HG03135 (cell line): ENCODE data around the gene ACO2.
A peak's percentile ranks its signal among the peaks of the same experiment; 100 is the strongest.
"Not testable (repeated sequence)": the region's sequence is repeated elsewhere in the genome, so short reads cannot be mapped to it uniquely, and the experiment has no call there.

Experiments used
- ATAC-seq: cut with Tn5 transposase; IDR thresholded peaks from one replicate; pipeline ENCODE4 v1.9.1; 2021; ENCODE audit warnings: mild to moderate bottlenecking, moderate library complexity; ENCODE audit not compliant: unreplicated experiment

The ACO2 gene

DNA sequence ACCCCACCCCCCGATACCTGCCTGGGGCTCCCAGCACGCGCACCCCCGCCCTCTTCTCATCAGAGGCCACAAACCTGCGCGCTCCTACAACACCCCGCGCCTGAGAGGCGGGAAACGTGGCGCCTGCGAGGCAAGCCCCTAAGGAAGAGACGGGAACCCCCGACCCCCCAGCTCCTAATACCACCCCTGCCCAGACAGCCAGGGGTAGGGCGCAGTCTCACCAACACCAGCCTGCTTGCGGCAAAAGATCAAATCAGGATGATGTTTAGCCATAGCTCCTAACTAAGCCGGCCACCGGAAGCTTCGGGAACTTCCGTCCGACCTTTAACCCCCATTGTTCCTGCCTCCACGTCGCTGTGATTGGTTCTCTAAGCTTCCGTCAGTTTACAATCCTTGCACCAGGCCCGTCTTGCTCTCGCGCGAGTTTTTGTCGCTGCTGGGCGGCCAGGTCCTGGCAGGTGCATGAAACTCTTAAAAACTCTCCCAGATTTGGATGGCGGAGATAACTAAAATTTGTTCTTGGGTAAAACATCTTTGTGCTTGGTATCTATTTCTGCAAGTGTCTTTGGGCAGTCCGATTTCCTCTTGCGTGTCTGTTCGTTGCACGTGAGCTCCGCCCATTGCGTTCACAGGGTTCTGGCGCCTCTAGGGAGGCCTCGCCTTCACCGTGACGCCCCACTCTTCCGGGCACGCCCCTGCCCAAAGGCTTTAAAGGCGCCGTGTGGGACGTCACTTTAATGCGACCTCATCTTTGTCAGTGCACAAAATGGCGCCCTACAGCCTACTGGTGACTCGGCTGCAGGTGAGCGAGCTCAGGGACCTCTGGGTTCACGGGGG, at the start of gene ACO2, which contains the start of gene PHF5A:
ACO2 (plus strand) TSS at position 737 of the 837 bp plus-strand sequence; CDS start at position 767, 30 bp downstream.
PHF5A (minus strand) TSS at position 312 of the 837 bp plus-strand sequence; CDS start at position 273, 39 bp downstream.
- peak; percentile 84 for ATAC-seq

DNA sequence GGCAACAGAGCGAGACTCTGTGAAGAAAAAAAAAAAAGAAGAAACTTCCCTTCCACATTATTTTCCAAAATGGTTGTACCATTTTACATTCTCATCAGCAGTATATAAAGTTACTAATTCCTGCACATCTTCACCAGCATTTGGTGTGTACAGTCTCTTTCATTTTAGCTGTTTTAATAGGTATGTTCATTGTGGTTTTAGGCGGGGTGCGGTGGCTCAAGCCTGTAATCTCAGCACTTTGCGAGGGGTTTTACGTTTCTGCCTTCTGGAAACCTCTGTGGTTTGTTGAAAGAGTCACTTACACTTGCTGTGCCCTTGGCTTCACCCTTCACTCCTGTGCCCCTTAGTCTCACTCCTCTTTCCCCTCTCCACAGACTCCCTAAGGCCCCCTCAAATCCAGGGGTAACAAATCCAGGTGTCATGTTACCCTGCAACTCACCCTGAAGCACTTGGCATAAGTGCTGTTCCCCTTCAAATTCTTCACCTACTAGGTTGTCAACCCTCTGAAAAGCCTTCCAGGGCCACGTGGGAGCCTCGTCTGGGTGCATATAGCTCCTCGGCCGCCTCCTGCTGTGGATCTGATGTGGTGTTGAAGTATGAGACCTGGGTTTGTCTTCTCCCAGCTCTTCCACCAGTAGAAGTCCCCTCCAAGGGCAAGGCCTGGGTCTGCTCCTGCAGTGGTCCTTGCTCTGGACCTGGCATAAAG, 43.1 kb upstream of the ACO2 start:
- no peak for ATAC-seq

DNA sequence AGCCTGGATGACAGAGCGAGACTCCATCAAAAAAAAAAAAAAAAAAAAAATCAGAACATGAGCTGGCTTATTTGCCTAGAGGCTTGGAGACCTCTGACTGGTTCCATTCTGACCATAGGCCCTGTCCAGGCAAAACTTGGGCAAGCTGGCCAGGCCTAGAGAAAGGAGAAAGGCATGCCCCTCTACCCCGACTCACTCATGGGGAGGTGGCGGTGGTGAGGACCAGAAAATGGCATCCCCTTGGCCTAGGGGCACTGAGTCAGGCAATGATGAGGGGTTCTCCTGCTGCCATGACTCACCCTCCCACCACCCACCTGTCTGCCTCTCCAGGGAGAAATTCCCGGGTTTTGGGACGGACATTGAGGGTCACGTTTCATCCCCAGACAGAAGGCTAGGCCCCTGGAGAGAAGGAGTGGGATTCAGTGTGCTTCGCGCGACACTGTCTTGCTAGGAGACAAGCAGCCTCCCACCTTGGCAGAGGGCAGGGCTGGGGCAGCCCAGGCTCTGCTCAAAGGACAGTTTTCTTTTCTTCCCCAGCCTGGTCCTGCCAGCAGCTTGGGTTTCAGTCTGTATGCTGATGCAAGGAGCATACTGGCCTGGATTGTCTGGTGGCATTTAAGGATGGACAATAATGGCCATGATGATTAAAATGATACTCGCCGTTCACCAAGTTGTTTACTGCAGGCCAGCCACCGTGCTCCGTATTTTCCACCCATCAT, 39.5 kb upstream of the ACO2 start:
- ATAC-seq, result no peak

DNA sequence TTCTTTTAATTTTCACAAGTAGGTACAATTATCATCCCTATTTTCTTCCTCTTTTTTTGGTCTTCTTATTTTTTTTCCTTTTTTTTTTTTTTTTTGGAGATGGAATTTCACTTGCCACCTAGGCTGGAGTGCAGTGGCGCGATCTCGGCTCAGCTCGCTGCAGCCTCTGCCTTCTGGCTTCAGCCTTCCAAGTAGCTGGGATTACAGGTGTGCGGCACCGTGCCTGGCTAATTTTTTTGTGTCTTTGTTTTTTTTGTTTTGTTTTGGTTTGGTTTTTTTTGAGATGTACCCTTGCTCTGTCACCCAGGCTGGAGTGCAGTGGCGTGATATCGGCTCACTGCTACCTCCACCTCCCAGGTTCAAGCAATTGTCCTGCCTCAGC, 39.0 kb upstream of the ACO2 start:
- no peak for ATAC-seq

DNA sequence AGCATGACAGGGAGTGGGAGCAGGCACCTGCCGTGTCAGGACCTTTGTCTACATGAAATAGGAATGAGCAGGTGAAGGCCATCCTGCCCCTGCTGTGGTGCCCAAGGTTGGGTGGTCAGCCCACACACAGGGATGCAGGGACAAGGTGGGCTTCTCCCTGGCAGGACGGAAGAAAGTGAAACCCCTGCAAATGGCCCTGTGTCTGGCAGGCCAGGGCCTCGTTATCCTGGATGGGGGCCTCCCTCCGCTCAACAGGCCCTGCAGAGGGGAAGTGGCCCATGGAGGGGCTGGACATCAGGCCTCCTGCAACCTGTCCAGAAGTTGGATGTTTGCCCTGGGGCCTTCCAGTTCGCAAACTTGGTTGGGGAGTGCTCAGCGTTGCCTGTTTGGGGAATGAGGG, 37.3 kb upstream of the ACO2 start:
- no peak for ATAC-seq

DNA sequence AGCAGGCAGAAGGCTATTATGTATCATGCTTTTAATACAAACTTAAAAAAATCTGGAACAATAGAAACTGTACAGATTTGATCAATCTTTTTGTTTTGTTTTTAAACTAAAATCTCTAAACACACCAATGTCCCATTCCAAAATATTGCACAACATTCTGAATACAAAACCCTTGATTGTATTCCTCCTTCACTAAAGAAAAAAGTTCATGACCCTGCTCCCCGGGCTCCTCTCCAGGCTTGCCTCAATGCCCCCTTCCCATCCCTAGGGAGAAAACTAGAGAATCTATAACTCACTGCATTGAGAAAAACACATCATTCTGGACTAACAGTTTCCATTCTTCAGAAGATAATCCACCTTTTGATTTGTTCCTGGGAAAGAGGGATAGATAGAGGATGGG, 35.4 kb upstream of the ACO2 start:
- ATAC-seq, result not testable (repeated sequence)

DNA sequence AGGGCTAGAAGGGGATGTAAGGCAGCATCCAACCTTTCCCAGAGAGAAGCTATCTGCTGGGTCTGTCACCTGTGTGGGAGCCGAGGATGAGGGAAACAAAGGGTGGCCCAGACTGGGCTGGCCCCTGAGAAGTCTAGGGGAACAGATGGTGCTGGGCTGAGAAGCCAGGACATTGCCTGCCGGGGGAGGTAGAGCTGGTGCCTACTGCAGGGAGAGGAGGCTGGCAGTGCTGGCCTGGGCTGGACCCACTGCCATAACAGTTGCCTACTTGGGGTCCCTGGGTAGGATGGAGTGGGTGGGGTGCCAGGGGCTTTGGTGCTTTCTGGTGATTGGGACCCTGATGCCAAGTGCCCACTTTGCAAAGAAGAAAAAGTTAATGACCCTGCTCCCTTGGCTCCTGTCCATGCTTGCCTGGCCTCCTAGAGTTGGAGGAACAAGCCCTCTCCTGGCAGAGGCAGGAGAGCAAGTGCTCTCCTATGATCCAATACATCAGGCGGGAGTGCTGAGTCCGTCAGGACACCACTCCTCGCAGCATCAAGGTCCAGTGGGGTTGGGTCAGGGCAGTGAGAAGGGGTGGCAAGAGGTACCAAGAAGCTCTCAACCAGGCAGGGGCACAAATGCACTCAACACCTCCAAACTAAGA, 34.4 kb upstream of the ACO2 start:
- ATAC-seq, result not testable (repeated sequence)

DNA sequence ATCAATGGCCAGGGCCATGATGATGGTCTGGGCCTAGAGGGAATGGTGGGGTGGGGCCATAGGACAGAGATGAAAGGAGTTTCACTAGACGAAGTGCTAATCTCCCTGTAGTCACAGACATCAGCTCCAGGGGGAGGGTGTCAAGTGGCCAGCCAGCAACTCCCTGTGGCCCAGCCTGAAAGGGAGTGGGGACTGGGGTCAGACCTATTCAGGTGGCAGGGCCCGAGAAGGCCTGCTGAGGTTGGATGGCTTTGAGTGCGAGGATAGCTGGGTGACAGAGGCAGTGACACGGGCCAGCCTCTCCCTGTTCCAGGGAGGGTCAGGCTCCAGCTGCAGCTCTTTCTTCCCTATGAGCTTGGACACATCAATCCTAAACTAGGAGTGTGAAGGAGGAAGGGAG, 33.4 kb upstream of the ACO2 start:
- ATAC-seq, result no peak

DNA sequence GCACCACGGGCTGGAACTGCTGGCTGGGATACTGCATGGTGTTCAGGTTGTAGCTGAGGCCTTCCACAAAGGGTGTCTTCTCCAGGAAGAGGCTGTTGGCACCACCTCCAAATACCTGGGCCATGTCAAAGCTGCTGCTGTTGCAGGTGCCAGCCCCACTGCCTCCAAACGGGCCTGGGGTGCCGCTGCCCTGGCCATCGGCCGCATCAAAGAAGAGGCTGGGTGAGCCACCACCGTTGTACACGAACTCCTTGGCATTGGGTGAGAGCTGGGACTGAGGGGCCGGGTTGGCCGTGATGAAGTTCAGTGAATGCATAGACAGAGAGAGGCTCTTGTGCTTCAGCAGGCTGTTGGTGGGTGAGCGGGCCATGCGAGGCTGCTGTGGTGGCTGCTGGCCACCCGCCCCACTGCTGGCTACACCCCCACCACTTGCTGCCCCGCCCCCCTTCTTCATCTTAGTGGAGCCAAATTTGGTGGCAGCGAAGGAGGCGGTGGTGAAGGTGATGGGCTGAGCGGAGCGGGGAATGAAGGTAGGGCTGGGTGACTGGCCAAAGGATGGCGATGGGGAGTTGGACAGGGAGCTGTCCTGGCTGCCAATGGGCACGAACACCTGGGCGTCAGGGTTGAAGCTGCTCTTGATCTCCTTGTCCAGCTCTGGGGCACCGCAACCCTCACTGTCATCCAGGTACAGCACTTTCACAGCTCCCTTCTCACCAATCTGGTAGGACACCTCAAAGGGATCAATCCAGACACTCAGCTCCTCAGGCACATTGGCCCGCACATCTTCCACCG, 32.4 kb upstream of the ACO2 start:
- ATAC-seq, result no peak

DNA sequence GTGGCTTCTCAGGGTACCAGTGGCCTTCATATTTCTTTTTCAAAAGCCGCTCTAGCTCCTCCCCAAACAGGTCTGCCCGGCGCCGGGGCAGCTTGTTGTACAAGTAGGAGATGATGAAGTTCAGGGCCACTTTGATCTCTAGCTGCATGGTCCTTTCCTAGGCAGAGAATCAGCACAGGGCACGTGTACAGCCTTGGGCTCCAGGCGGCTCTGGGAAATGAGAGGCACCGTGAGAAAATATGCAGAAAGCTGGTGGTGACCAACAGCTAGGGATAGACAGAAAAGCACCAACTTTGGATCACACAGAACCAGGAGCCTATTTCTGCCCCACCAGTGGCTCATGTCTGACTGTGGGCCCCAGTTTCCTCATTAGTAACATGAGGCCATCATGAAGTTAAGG, 31.7 kb upstream of the ACO2 start:
- ATAC-seq, result no peak

DNA sequence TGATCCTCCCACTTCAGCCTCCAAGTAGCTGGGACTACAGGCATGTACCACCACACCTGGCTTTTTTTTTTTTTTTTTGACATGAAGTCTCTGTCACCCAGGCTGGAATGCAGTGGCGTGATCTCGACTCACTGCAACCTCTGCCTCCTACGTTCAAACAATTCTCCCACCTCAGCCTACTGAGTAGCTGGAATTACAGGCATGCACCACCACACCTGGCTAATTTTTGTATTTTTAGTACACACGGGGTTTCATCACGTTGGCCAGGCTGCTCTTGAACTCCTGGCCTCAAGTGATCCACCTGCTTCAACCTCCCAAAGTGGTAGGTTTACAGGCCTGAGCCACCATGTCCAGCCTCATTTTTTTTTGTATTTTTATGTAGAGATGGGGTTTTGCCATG, 28.4 kb upstream of the ACO2 start:
- ATAC-seq, result not testable (repeated sequence)

DNA sequence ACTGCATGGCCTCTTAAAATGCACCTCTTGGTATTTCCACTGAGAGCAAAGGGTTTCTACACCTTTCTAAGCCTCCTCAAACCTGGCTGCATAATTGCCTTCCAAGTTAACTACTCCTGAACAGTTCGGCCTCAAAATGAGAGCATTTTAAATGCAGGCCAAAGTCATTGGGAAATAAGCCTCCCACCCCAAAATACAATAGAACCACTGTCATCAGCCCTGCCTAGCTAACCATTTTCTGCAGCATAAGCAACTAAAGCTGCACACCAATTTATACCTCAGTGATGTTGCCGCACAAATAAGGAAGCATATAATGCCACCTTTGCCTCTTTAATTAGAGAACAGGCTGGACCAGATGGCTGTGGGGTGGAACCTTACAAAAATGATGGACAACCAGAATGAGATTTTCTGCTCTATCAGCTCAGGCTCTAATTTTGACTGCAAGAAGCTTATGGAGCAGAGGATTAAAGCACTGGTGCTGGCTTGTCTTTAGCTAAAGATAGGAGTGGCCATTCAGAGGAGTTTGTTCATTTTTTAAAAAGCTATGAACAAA, 26.6 kb upstream of the ACO2 start:
- no peak for ATAC-seq

DNA sequence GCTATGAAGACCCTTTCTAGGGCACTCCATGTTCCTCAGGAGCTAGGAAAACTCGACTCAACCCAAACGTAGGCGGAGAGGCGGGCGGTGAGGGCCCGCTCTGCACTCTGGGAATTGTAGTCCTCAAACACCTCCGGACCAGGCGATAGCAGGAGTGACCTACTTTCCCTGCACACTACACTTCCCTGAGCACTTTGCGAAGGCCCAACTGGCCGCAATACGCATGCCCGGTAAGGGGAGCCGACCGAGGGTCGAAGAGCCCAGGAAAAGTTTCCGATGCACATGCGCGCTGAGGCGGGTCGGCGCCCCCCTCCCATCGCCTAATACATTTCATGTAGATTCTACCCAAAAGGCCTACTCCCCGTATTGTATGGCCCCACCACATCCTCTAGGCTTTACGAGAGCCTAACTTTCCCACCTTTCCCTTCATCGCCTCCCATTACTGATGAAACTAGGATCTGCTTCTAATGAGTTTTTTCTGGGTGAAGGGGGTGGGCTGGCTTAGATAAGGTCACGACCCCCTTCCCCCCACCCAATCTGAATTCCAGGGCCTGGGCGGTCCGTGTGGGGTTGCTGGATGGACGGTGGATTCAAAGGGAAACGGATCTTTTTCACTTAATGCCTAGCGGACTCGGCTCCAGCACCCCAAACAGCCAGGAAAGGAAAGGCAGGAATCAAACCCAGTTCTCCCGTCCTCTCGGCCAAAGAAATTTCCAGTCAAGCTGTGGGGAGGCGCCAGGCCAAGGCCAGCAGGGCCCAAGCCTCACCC, 24.4 kb upstream of the ACO2 start:
- peak; percentile 42 for ATAC-seq

DNA sequence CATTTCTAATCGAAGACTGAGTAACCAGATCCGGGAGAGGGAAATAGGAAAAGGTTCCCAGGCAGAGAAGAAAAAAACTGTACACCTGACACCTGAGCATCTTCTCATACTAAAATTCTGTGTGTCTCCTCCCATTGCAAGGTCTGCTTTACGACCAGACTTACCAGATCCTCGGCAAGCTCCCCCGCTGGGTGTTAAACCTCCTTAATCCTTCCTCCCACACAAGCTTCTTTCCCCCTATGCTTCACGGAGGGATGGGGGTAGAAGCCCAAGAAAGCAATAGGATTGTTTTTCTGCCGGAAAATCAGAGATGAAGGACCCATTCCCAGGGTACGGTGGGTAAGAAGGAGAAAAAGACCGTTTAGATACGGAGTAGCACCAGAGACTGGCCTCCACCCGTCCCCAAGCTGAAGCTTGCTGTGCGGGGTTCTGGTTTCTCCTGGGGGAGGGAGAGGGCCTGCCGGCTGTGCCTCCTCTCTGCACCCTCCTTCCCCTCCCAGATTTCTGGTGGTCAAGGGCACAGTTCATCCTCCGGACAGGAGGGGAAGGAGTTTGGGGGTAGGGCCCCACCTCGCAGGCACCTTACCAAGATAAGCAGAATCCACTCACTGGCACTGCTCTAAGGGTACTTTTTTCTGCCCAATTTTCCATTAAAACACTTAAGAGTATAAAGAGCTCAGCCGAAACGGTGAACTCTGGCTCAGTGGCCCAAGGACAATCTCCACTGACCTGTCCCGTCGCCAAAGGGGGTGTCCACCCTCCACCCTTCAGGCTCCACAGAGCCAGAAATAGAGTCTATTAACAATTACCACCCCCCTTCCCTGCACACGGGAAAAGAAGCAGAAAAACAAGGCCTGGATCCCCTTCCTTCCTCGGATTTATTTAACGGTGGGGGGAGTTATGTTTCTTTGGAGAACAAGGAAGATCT, 23.5 kb upstream of the ACO2 start:
- no peak for ATAC-seq

DNA sequence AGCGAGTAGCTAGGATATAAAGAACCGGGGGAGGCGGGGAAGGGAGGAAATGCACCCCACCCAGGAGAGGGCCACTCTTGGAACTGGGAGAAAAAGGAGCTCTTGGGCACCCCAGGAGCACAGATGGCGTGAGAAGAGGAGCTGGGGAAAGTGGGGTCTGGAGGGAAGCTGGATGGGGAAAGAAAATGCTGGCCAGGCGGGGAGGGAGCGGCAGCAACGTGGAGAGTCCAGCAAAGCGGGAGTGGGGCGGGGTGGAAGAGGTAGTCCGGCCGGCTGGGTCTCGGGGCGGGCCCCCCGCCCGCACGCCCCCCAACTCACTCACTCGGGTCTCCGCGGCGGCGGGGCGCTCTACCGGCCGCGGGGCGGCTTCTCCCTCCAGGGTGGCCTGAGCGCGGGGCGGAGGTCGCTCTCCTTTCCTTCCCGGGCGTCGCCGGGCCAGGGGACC, 22.8 kb upstream of the ACO2 start:
- no peak for ATAC-seq

DNA sequence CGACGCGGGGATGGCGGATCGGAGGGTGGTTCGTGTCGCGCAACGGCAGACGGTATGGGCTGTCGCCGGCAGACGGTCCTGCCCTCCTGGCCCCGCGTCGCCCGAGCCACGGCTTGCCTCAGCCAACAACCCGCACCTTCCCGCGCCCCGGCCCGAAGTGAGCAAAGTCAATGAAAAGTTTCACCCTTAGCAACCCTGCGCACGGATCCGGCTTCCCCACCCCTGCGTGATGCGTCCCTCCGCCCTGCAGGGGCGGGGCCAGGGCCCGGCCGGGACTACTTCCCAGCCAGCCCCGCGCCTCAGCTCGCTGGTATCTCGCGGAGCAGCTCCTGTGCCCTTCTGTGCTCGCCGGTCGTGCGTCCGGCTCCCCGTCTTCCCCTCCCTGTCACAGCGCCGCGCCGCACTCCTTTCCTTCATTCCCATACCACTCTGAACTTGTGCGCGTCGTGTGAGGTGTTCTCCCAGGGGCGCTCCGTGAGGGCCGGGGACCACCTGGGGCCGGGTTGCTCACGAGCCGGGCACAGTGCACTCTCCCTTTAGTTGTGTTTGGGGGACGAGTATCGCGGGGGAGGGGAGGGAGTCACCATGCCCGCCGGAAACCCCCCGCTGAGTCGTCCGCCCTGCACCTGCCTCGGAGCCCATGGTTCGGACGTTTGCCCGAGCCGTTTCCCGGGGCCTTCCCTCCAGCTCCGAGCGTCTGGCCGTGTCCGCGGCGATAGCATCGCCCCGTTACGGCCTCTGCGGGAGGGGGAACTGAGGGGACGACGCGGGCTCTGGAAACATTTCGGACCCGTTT, 22.1 kb upstream of the ACO2 start, which contains the start of gene TOB2:
TOB2 (minus strand) TSS at position 163 of the 796 bp plus-strand sequence. CDS start 9,456 bp downstream, outside the sequence.
- ATAC-seq, result peak; percentile 37
